ENCODE results near the gene MYH9.
A peak's percentile ranks its signal among the peaks of the same experiment; 100 is the strongest.
"Not testable (repeated sequence)": the region's sequence is repeated elsewhere in the genome, so short reads cannot be mapped to it uniquely, and the experiment has no call there.

The MYH9 gene

GRCh38 chr22:36413022-36413775 is 25.4 kb upstream of the MYH9 start:
- TF ChIP-seq ZNF384 (IDR thresholded peaks at IDR 0.05): no peak
- no peak for TF ChIP-seq L3MBTL2 (conservative IDR thresholded peaks at IDR 0.05)
- no peak for TF ChIP-seq ELF4 (IDR thresholded peaks at IDR 0.05)
- TF ChIP-seq NFRKB (IDR thresholded peaks at IDR 0.05): no peak
- no peak for TF ChIP-seq CTBP1 (IDR thresholded peaks at IDR 0.05; ENCODE audit: borderline replicate concordance)
- no peak for TF ChIP-seq SUZ12 (IDR thresholded peaks at IDR 0.05)
- no peak for TF ChIP-seq FOXA1 (IDR thresholded peaks at IDR 0.05)
- DNase-seq (ENCODE audit: extremely low spot score): no peak
- ChIA-PET POLR2A (no interaction called here), CTCF (no interaction called here)

- CTCF ChIA-PET: interaction anchor here (0.6 to 0.7 kb wide), 2 partner anchors 429 to 592 kb away, joined by 4 read pairs; no protein-coding TSS in a partner anchor
- DNase-seq (ENCODE audit: extremely low spot score): no peak
- no peak for TF ChIP-seq FOXM1 (IDR thresholded peaks at IDR 0.05; ENCODE audit: borderline replicate concordance)
- TF ChIP-seq HDGF (IDR thresholded peaks at IDR 0.05; ENCODE audit: borderline replicate concordance): no peak
- TF ChIP-seq BHLHE40 (IDR thresholded peaks at IDR 0.05; ENCODE audit: borderline replicate concordance): no peak
- TF ChIP-seq ELF4 (IDR thresholded peaks at IDR 0.05): no peak
- no peak for TF ChIP-seq NFRKB (IDR thresholded peaks at IDR 0.05)
- TF ChIP-seq FOXA1 (IDR thresholded peaks at IDR 0.05): no peak
- no peak for TF ChIP-seq SUZ12 (IDR thresholded peaks at IDR 0.05)
- TF ChIP-seq CTBP1 (IDR thresholded peaks at IDR 0.05; ENCODE audit: borderline replicate concordance): no peak
- TF ChIP-seq SP1 (IDR thresholded peaks at IDR 0.05): no peak
- no peak for TF ChIP-seq ARNT (IDR thresholded peaks at IDR 0.05)
- no peak for TF ChIP-seq FOXK2 (IDR thresholded peaks at IDR 0.05)
- TF ChIP-seq LEF1 (IDR thresholded peaks at IDR 0.05; ENCODE audit: borderline replicate concordance): no peak
- TF ChIP-seq ZNF384 (IDR thresholded peaks at IDR 0.05): no peak
- no peak for TF ChIP-seq TARDBP (IDR thresholded peaks at IDR 0.05)
- TF ChIP-seq PKNOX1 (IDR thresholded peaks at IDR 0.05): no peak
- no peak for TF ChIP-seq L3MBTL2 (conservative IDR thresholded peaks at IDR 0.05)
- POLR2A ChIA-PET: no interaction called here
Measured at GRCh38 chr22:36411589-36412258, 24.0 kb upstream of the MYH9 start.

- DNase-seq (ENCODE audit: extremely low spot score): peak; percentile 97
- TF ChIP-seq ELF4 (IDR thresholded peaks at IDR 0.05) (peak; percentile 79), L3MBTL2 (conservative IDR thresholded peaks at IDR 0.05) (peak; percentile 72), TARDBP (IDR thresholded peaks at IDR 0.05) (no peak)
- CTCF ChIA-PET: no interaction called here
- POLR2A ChIA-PET: interaction anchor here (0.6 to 1.7 kb wide), 14 partner anchors 9 to 1756 kb away, joined by 3 to 14 read pairs (median 4); partner anchors contain the start of genes MYH9 and TXN2
Measured at GRCh38 chr22:36409911-36410756, 22.4 kb upstream of the MYH9 start.

GRCh38 chr22:36409554-36409910 is 21.8 kb upstream of the MYH9 start:
- CTCF ChIA-PET; DNase-seq (ENCODE audit: extremely low spot score): not testable (repeated sequence)
- POLR2A ChIA-PET: interaction anchor here (0.6 to 1.7 kb wide), 9 partner anchors 10 to 1756 kb away, joined by 3 to 14 read pairs (median 4); partner anchors contain the start of gene MYH9

GRCh38 chr22:36409056-36409455 is 21.3 kb upstream of the MYH9 start:
- DNase-seq (ENCODE audit: extremely low spot score): no peak
- CTCF ChIA-PET: no interaction called here
- TF ChIP-seq FOXK2 (IDR thresholded peaks at IDR 0.05): no peak
- no peak for TF ChIP-seq BHLHE40 (IDR thresholded peaks at IDR 0.05; ENCODE audit: borderline replicate concordance)
- TF ChIP-seq FOXM1 (IDR thresholded peaks at IDR 0.05; ENCODE audit: borderline replicate concordance): no peak
- TF ChIP-seq TARDBP (IDR thresholded peaks at IDR 0.05): no peak
- no peak for TF ChIP-seq ARNT (IDR thresholded peaks at IDR 0.05)
- no peak for TF ChIP-seq SUZ12 (IDR thresholded peaks at IDR 0.05)
- POLR2A ChIA-PET: no interaction called here

- CTCF ChIA-PET: no interaction called here
- TF ChIP-seq SP1 (IDR thresholded peaks at IDR 0.05): no peak
- no peak for TF ChIP-seq LEF1 (IDR thresholded peaks at IDR 0.05; ENCODE audit: borderline replicate concordance)
- TF ChIP-seq FOXK2 (IDR thresholded peaks at IDR 0.05): no peak
- no peak for TF ChIP-seq NFRKB (IDR thresholded peaks at IDR 0.05)
- TF ChIP-seq FOXM1 (IDR thresholded peaks at IDR 0.05; ENCODE audit: borderline replicate concordance): no peak
- no peak for TF ChIP-seq TARDBP (IDR thresholded peaks at IDR 0.05)
- TF ChIP-seq ELF4 (IDR thresholded peaks at IDR 0.05): no peak
- TF ChIP-seq PKNOX1 (IDR thresholded peaks at IDR 0.05): no peak
- no peak for TF ChIP-seq ZNF384 (IDR thresholded peaks at IDR 0.05)
- no peak for TF ChIP-seq HDGF (IDR thresholded peaks at IDR 0.05; ENCODE audit: borderline replicate concordance)
- no peak for TF ChIP-seq CTBP1 (IDR thresholded peaks at IDR 0.05; ENCODE audit: borderline replicate concordance)
- no peak for TF ChIP-seq BHLHE40 (IDR thresholded peaks at IDR 0.05; ENCODE audit: borderline replicate concordance)
- no peak for TF ChIP-seq L3MBTL2 (conservative IDR thresholded peaks at IDR 0.05)
- TF ChIP-seq FOXA1 (IDR thresholded peaks at IDR 0.05): no peak
- TF ChIP-seq ARNT (IDR thresholded peaks at IDR 0.05): no peak
- TF ChIP-seq SUZ12 (IDR thresholded peaks at IDR 0.05): no peak
- POLR2A ChIA-PET: no interaction called here
- DNase-seq (ENCODE audit: extremely low spot score): no peak
Measured at GRCh38 chr22:36406721-36407120, 19.0 kb upstream of the MYH9 start.

Data from HEK293T (cell line).